Peyer's patch (tissue), 4 donors: Measurements from ENCODE around the gene HS3ST5. TPM values are rescaled to one million over a fixed set of nuclear protein-coding genes. Genes with fewer than 3 reads are reported as not detected.

Experiments
- DNase-seq, 3 donors: peaks; one replicate each; pipeline ENCODE4 v3.0.0-alpha.2; 2017 to 2019
- H3K27ac ChIP-seq, 4 donors: fragments of 200-600 bp; sonication (generic); one replicate each; pipeline ENCODE4 v1.5.1; 2016 to 2019
- H3K27me3 ChIP-seq, 2 donors: fragments of 200-600 bp; sonication (generic); one replicate each; pipeline ENCODE4 v1.5.1; 2019
- H3K36me3 ChIP-seq, 3 donors: fragments of 200-600 bp; sonication (generic); one replicate each; pipeline ENCODE4 v1.5.1; 2016 to 2019
- H3K4me1 ChIP-seq, 4 donors: fragments of 200-600 bp; sonication (generic); one replicate each; pipeline ENCODE4 v1.5.1; 2016 to 2019
- H3K4me3 ChIP-seq, 4 donors: fragments of 200-600 bp; sonication (generic); 1 replicate in 3 of 4; 2 replicates in 1 of 4; pipeline ENCODE4 v1.5.1; 2016 to 2019; ENCODE audit warnings: mild to moderate bottlenecking in 1 of 4
- H3K9me3 ChIP-seq, 4 donors: fragments of 200-600 bp; sonication (generic); one replicate each; pipeline ENCODE4 v1.5.1; 2016 to 2019; ENCODE audit warnings: mild to moderate bottlenecking in 1 of 4
- POLR2A ChIP-seq, 2 donors: fragments of 450-650 bp; IDR thresholded peaks; one replicate each; pipeline ENCODE4 v1.5.1; 2017; ENCODE audit warnings: antibody characterized with exemption in 2 of 2, mild to moderate bottlenecking in 2 of 2, moderate library complexity in 2 of 2
- total RNA-seq, 4 donors: library from RNA; depleted of rRNA; stranded (reverse); fragments of >200 nt; gene quantifications; one replicate each; pipeline ENCODE4 v1.1.0, GENCODE V29; 2016
- TF ChIP-seq, protein P1 (sequence below), 6 experiments: fragments of 450-650 bp in 4 of 6; fragments of 200-600 bp in 2 of 6; sonication (generic) in 1 of 6; IDR thresholded peaks; one replicate each; pipeline ENCODE4 v1.5.1; 2017 to 2019; ENCODE audit warnings: antibody characterized with exemption in 6 of 6, mild to moderate bottlenecking in 3 of 6, moderate library complexity in 1 of 6

The HS3ST5 gene
- total RNA-seq, 4 donors from 2014 or later: not detected

GRCh38 chr6:114119056-114119455 is 223.8 kb downstream of the HS3ST5 start:
- no peaks in the 10 kb centered on the region for H3K9me3 ChIP-seq
- H3K4me1 ChIP-seq: no peaks in the 10 kb centered on the region
- H3K4me3 ChIP-seq: no peak overlapping the region
- no peaks in the 10 kb centered on the region for H3K36me3 ChIP-seq
- no peak overlapping the region for H3K27ac ChIP-seq
- DNase-seq: no peak
- no peak for TF ChIP-seq POLR2A (IDR thresholded peaks at IDR 0.05)
- TF ChIP-seq, protein P1, sequence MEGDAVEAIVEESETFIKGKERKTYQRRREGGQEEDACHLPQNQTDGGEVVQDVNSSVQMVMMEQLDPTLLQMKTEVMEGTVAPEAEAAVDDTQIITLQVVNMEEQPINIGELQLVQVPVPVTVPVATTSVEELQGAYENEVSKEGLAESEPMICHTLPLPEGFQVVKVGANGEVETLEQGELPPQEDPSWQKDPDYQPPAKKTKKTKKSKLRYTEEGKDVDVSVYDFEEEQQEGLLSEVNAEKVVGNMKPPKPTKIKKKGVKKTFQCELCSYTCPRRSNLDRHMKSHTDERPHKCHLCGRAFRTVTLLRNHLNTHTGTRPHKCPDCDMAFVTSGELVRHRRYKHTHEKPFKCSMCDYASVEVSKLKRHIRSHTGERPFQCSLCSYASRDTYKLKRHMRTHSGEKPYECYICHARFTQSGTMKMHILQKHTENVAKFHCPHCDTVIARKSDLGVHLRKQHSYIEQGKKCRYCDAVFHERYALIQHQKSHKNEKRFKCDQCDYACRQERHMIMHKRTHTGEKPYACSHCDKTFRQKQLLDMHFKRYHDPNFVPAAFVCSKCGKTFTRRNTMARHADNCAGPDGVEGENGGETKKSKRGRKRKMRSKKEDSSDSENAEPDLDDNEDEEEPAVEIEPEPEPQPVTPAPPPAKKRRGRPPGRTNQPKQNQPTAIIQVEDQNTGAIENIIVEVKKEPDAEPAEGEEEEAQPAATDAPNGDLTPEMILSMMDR (IDR thresholded peaks at IDR 0.05): no peak
- H3K27me3 ChIP-seq: no peaks in the 10 kb centered on the region

GRCh38 chr6:114115652-114116051 is 227.2 kb downstream of the HS3ST5 start:
- Histone ChIP-seq H3K9me3 (no peaks in the 10 kb centered on the region), H3K4me3 (no peak overlapping the region), H3K4me1 (no peaks in the 10 kb centered on the region), H3K27ac (no peak overlapping the region), H3K36me3 (no peaks in the 10 kb centered on the region), H3K27me3 (no peaks in the 10 kb centered on the region)
- no peak for DNase-seq
- no peak for TF ChIP-seq POLR2A (IDR thresholded peaks at IDR 0.05)
- TF ChIP-seq, protein P1 (IDR thresholded peaks at IDR 0.05): no peak

DNA sequence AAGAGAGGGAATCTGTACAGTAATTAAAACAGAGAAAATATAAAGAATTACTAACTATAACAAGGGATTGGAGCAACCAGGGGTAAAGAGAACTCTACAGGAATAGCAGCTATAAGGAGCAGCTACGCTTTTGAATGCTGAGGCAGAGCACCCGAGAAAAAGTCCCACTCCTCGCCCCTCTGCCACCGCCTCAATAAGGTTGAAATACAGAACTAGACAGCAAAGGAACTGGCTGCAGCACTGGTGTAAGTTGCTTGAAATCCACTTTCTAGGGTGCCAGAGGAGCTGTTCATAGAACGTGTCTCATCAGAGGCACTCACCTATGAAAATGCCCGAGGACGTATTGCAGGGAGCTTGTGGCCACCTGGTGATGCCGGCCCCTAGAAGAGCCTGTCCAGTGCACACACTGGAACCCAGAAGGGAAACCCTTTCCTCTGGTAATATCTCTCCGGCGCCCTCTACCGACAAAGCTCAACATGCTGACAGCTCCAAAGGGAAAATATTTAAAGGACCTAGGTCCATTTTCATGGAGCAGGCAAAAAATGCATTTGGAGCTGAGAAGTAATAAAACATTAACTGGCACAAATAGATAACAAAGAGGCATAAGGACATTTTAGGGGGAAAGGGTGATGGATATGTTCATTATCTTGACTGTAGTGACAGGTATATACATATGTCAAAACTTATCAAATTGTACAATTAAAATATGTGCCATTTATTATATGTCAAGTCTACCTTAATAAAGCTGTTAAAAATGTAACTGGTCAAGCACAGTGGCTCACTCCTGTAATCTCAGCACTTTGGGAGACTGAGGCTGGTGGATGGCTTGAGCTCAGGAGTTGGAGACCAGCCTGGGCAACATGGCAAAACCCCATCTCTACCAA is 234.5 kb downstream of the HS3ST5 start:
- DNase-seq: peak; percentile 28 to 74 (median 62)
- no peaks in the 10 kb centered on the region for H3K4me1 ChIP-seq
- no peaks in the 10 kb centered on the region for H3K9me3 ChIP-seq
- H3K36me3 ChIP-seq: no peaks in the 10 kb centered on the region
- no peaks in the 10 kb centered on the region for H3K27me3 ChIP-seq
- no peak overlapping the region for H3K4me3 ChIP-seq
- no peak overlapping the region for H3K27ac ChIP-seq
- TF ChIP-seq POLR2A (IDR thresholded peaks at IDR 0.05): no peak
- TF ChIP-seq, protein P1 (IDR thresholded peaks at IDR 0.05): peak in 4 of 6 experiments; percentile 34 to 39 (median 37)

GRCh38 chr6:114106020-114106419 is 236.8 kb downstream of the HS3ST5 start:
- DNase-seq: no peak
- no peak overlapping the region for H3K4me3 ChIP-seq
- H3K4me1 ChIP-seq: no peaks in the 10 kb centered on the region
- no peaks in the 10 kb centered on the region for H3K36me3 ChIP-seq
- TF ChIP-seq, protein P1 (IDR thresholded peaks at IDR 0.05): no peak
- TF ChIP-seq POLR2A (IDR thresholded peaks at IDR 0.05): no peak
- H3K27me3 ChIP-seq: no peaks in the 10 kb centered on the region
- no peak overlapping the region for H3K27ac ChIP-seq
- no peaks in the 10 kb centered on the region for H3K9me3 ChIP-seq

- no peaks in the 10 kb centered on the region for H3K4me1 ChIP-seq
- no peak for DNase-seq
- H3K36me3 ChIP-seq: no peaks in the 10 kb centered on the region
- H3K27ac ChIP-seq: no peak overlapping the region
- no peaks in the 10 kb centered on the region for H3K27me3 ChIP-seq
- TF ChIP-seq, protein P1 (IDR thresholded peaks at IDR 0.05): no peak
- no peak for TF ChIP-seq POLR2A (IDR thresholded peaks at IDR 0.05)
- H3K9me3 ChIP-seq: no peaks in the 10 kb centered on the region
- H3K4me3 ChIP-seq: no peak overlapping the region
Observed at GRCh38 chr6:114101255-114101654, 241.6 kb downstream of the HS3ST5 start.
